OCI-LY7 (cell line): ENCODE data around the gene SMIM7. TPM values are rescaled to one million over a fixed set of nuclear protein-coding genes. Genes with fewer than 3 reads are reported as not detected.

Experiments used
- BruUV-seq: library from RNA; stranded (reverse); fragments of 400-500 nt; replicated peaks from 2 replicates; lab custom pipeline; 2021; lab: Mats Ljungman, UMichigan
- CTCF ChIA-PET: fragments of 300-600 bp; sonication (Branson Sonifier 250); formaldehyde crosslinking; loops from one replicate; lab custom pipeline; 2022; ENCODE audit warnings: antibody characterized with exemption; ENCODE audit not compliant: unreplicated experiment; lab: Charles Lee
- POLR2A ChIA-PET: fragments of 300-600 bp; sonication (Branson Sonifier 250); formaldehyde crosslinking; loops from one replicate; lab custom pipeline; 2022; ENCODE audit warnings: antibody characterized with exemption; lab: Charles Lee
- DNase-seq: peaks from one replicate; pipeline ENCODE4 v3.0.0-alpha.2; 2015; ENCODE audit warnings: low spot score
- H2AFZ ChIP-seq: fragments of 200-600 bp; sonication (generic), shearing (Covaris generic); 2 replicates; pipeline ENCODE4 v1.6.1; 2014; ENCODE audit warnings: mild to moderate bottlenecking, antibody characterized with exemption, low read length, moderate library complexity
- H3K27ac ChIP-seq: fragments of 200-600 bp; sonication (generic); 2 replicates; pipeline ENCODE4 v1.5.1; 2014; ENCODE audit warnings: mixed run types, low read depth, mild to moderate bottlenecking, moderate library complexity, low read length, inconsistent platforms; ENCODE audit not compliant: poor library complexity, severe bottlenecking
- H3K36me3 ChIP-seq: fragments of 200-600 bp; sonication (generic); 2 replicates; pipeline ENCODE4 v1.6.1; 2014; ENCODE audit warnings: mild to moderate bottlenecking, antibody characterized with exemption, low read length, moderate library complexity, mixed read lengths; ENCODE audit not compliant: insufficient read depth
- H3K4me1 ChIP-seq: fragments of 200-600 bp; sonication (generic); 2 replicates; pipeline ENCODE4 v1.5.1; 2014; ENCODE audit warnings: mild to moderate bottlenecking, low read length; ENCODE audit not compliant: insufficient read depth, poor library complexity, severe bottlenecking
- H3K4me2 ChIP-seq: fragments of 200-600 bp; sonication (generic); 2 replicates; pipeline ENCODE4 v1.6.1; 2014; ENCODE audit warnings: mild to moderate bottlenecking, low read length
- H3K4me3 ChIP-seq: fragments of 200-600 bp; sonication (generic); 2 replicates; pipeline ENCODE4 v1.5.1; 2014; ENCODE audit warnings: mild to moderate bottlenecking, low read depth, low read length; ENCODE audit not compliant: poor library complexity, severe bottlenecking
- H3K79me2 ChIP-seq: fragments of 200-600 bp; sonication (generic); 2 replicates; pipeline ENCODE4 v1.6.1; 2016; ENCODE audit warnings: low read depth, mild to moderate bottlenecking, low read length, moderate library complexity, mixed read lengths; ENCODE audit not compliant: insufficient read depth
- H3K9me2 ChIP-seq: fragments of 200-600 bp; sonication (generic); 2 replicates; pipeline ENCODE4 v1.6.1; 2016; ENCODE audit warnings: mild to moderate bottlenecking, low read length, mixed read lengths; ENCODE audit not compliant: insufficient read depth
- H3K9me3 ChIP-seq: fragments of 200-600 bp; sonication (generic); 2 replicates; pipeline ENCODE4 v1.6.1; 2014; ENCODE audit warnings: mild to moderate bottlenecking, mixed run types, low read length, mixed read lengths
- H4K20me1 ChIP-seq: fragments of 200-600 bp; sonication (generic); 2 replicates; pipeline ENCODE4 v1.6.1; 2014; ENCODE audit warnings: mild to moderate bottlenecking, antibody characterized with exemption, low read length, moderate library complexity, mixed read lengths; ENCODE audit not compliant: insufficient read depth
- CTCF ChIP-seq: fragments of 200-600 bp; sonication (generic); conservative IDR thresholded peaks from 2 replicates; pipeline ENCODE4 v1.5.1; 2014; ENCODE audit warnings: mild to moderate bottlenecking, antibody characterized with exemption, low read length, moderate library complexity, mixed read lengths
- EZH2phosphoT487 ChIP-seq: fragments of 200-600 bp; sonication (generic); IDR thresholded peaks from 2 replicates; pipeline ENCODE4 v1.6.1; 2018; ENCODE audit warnings: low read depth, borderline replicate concordance, mild to moderate bottlenecking, mixed run types, antibody characterized with exemption, low read length, moderate library complexity, mixed read lengths
- intact Hi-C: fragments of 100-400 bp; cut with micrococcal nuclease; formaldehyde crosslinking; loops from one replicate; pipeline ENCODE4 v1.10.0; 2022; ENCODE audit not compliant: unreplicated experiment
- total RNA-seq, 2 experiments: library from RNA; depleted of rRNA in 1 of 2; stranded (reverse); fragments of >200 nt in 1 of 2; shearing (Covaris generic) in 1 of 2; gene quantifications; 2 replicates each; pipeline ENCODE4 v1.2.3, GENCODE V29; 2014 to 2022

SMIM7 gene
- total RNA-seq, 2 experiments from 2014 or later, result 87.0 to 96.3 TPM

- peaks cover 72% of the 10 kb centered on the region for H3K36me3 ChIP-seq
- BruUV-seq, result no TSS peak
- POLR2A ChIA-PET, result interaction anchor here (0.6 kb wide), 1 partner anchor 73 kb away, joined by 4 read pairs; no protein-coding TSS in a partner anchor
These were observed 2.6 kb downstream of the SMIM7 start for GRCh38 chr19:16657384-16657783.

DNA sequence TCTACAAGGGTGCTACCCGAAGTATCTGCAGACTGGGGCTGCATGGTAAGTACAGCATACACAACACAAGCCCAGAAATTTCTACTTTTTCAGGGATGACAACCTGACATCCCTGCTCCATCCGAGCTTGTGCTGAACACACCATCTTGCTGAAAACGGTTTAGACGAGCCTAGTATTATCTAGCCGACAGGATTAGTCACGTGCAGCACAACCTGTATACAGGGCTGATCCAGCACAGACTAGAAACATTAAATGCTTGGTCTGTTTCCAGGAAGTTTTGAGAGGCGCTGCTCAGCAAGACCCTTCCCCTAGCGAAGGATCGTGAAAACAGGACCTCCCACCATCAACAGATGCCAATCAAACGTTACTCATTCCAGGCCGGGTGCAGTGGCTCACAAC lies 4.2 kb downstream of the SMIM7 start:
- Histone ChIP-seq H3K9me2 (no peaks in the 10 kb centered on the region), H3K9me3 (no peaks in the 10 kb centered on the region), H4K20me1 (peaks cover 21% of the 10 kb centered on the region), H3K79me2 (peaks cover 44% of the 10 kb centered on the region), H3K36me3 (peaks cover 88% of the 10 kb centered on the region), H3K4me3 (no peak overlapping the region), H3K4me1 (peaks cover 19% of the 10 kb centered on the region), H3K27ac (no peak overlapping the region), H3K4me2 (no peak overlapping the region), H2AFZ (no peak overlapping the region)
- DNase-seq, result no peak
- intact Hi-C loops, result no loop called here
- BruUV-seq, result no TSS peak
- CTCF ChIA-PET, result no interaction called here
- POLR2A ChIA-PET, result no interaction called here
- no peak for TF ChIP-seq EZH2phosphoT487
- TF ChIP-seq CTCF, result no peak

More at GRCh38 chr19:16657384-16657783, 2.6 kb downstream of the SMIM7 start:
- H3K27ac ChIP-seq, result no peak overlapping the region
- TF ChIP-seq EZH2phosphoT487 (no peak), CTCF (no peak)
- intact Hi-C loops, result no loop called here
- H4K20me1 ChIP-seq, result peaks cover 21% of the 10 kb centered on the region
- peaks cover 52% of the 10 kb centered on the region for H3K79me2 ChIP-seq
- H3K4me3 ChIP-seq, result no peak overlapping the region
- no peak overlapping the region for H2AFZ ChIP-seq
- H3K4me1 ChIP-seq, result peaks cover 20% of the 10 kb centered on the region
- no peak overlapping the region for H3K4me2 ChIP-seq
- CTCF ChIA-PET, result no interaction called here
- H3K9me2 ChIP-seq, result no peaks in the 10 kb centered on the region
- H3K9me3 ChIP-seq, result no peaks in the 10 kb centered on the region
- DNase-seq, result no peak

- no TSS peak for BruUV-seq
- Histone ChIP-seq H3K9me2 (no peaks in the 10 kb centered on the region), H2AFZ (no peak overlapping the region), H3K36me3 (peaks cover 99% of the 10 kb centered on the region), H3K4me3 (no peak overlapping the region), H3K9me3 (no peaks in the 10 kb centered on the region), H4K20me1 (peaks cover 21% of the 10 kb centered on the region), H3K4me2 (no peak overlapping the region), H3K79me2 (peaks cover 43% of the 10 kb centered on the region), H3K27ac (no peak overlapping the region), H3K4me1 (peaks cover 15% of the 10 kb centered on the region)
- TF ChIP-seq EZH2phosphoT487, result no peak
- no peak for TF ChIP-seq CTCF
- ChIA-PET POLR2A (no interaction called here), CTCF (no interaction called here)
- DNase-seq, result no peak
- intact Hi-C loops, result no loop called here
These were observed 5.3 kb downstream of the SMIM7 start for GRCh38 chr19:16654627-16655026.
